Choroid plexus epithelial cell (primary cell): Measurements from ENCODE around the gene EBF4.

ENCODE experiments used
- DNase-seq: peaks from one replicate; pipeline ENCODE4 v3.0.0-alpha.2; 2010; ENCODE audit warnings: low read depth
- H3K4me3 ChIP-seq: 2 replicates; pipeline ENCODE4 v1.5.1; 2011; ENCODE audit warnings: low read depth, mild to moderate bottlenecking, control low read depth, low read length, moderate library complexity
- CTCF ChIP-seq: conservative IDR thresholded peaks from 2 replicates; pipeline ENCODE4 v1.5.1; 2011; ENCODE audit warnings: low read depth, mild to moderate bottlenecking, control low read depth, inconsistent platforms, low read length, moderate library complexity

The EBF4 gene

GRCh38 chr20:2696646-2697045 is 4.1 kb downstream of the EBF4 start:
- DNase-seq = no peak
- TF ChIP-seq CTCF = no peak
- no peak overlapping the region for H3K4me3 ChIP-seq

GRCh38 chr20:2697768-2698167 is 5.2 kb downstream of the EBF4 start:
- no peak overlapping the region for H3K4me3 ChIP-seq
- no peak for TF ChIP-seq CTCF
- no peak for DNase-seq

- no peak for DNase-seq
- no peak overlapping the region for H3K4me3 ChIP-seq
- TF ChIP-seq CTCF = no peak
Measured at GRCh38 chr20:2698186-2698817, 5.7 kb downstream of the EBF4 start.

- H3K4me3 ChIP-seq = no peak overlapping the region
- no peak for DNase-seq
- TF ChIP-seq CTCF = no peak
Measured at GRCh38 chr20:2698912-2699311, 6.3 kb downstream of the EBF4 start.

- H3K4me3 ChIP-seq = no peak overlapping the region
- no peak for DNase-seq
- no peak for TF ChIP-seq CTCF
Measured at GRCh38 chr20:2699775-2700413, 7.3 kb downstream of the EBF4 start.

GRCh38 chr20:2700913-2701620 is 8.5 kb downstream of the EBF4 start:
- no peak for DNase-seq
- TF ChIP-seq CTCF = no peak
- no peak overlapping the region for H3K4me3 ChIP-seq
